PC-3 (cell line): ENCODE measurements around the gene ELL2.

Experiments
- CTCF ChIP-seq: fragments of 300-600 bp; sonication (generic); conservative IDR thresholded peaks from 2 replicates; pipeline ENCODE4 v1.5.1; 2017; ENCODE audit warnings: antibody characterized with exemption, low read depth, mild to moderate bottlenecking, low read length
- EZH2 ChIP-seq: fragments of 300-600 bp; sonication (generic); IDR thresholded peaks from one replicate; pipeline ENCODE4 v1.6.1; 2017; ENCODE audit warnings: antibody characterized with exemption, mild to moderate bottlenecking, low read length; ENCODE audit not compliant: unreplicated experiment
- EZH2phosphoT487 ChIP-seq: fragments of 300-600 bp; sonication (generic); IDR thresholded peaks from 2 replicates; pipeline ENCODE4 v1.6.1; 2018; ENCODE audit warnings: mild to moderate bottlenecking, antibody characterized with exemption, low read length, borderline replicate concordance

GRCh38 chr5:95942968-95943367 lies 18.7 kb downstream of the ELL2 start:
- TF ChIP-seq CTCF (no peak), EZH2 (no peak), EZH2phosphoT487 (no peak)
